ENCODE results near the gene IL1RN.
"Not testable (repeated sequence)": the region's sequence is repeated elsewhere in the genome, so short reads cannot be mapped to it uniquely, and the experiment has no call there.

Gene IL1RN, protein sequence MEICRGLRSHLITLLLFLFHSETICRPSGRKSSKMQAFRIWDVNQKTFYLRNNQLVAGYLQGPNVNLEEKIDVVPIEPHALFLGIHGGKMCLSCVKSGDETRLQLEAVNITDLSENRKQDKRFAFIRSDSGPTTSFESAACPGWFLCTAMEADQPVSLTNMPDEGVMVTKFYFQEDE

DNA sequence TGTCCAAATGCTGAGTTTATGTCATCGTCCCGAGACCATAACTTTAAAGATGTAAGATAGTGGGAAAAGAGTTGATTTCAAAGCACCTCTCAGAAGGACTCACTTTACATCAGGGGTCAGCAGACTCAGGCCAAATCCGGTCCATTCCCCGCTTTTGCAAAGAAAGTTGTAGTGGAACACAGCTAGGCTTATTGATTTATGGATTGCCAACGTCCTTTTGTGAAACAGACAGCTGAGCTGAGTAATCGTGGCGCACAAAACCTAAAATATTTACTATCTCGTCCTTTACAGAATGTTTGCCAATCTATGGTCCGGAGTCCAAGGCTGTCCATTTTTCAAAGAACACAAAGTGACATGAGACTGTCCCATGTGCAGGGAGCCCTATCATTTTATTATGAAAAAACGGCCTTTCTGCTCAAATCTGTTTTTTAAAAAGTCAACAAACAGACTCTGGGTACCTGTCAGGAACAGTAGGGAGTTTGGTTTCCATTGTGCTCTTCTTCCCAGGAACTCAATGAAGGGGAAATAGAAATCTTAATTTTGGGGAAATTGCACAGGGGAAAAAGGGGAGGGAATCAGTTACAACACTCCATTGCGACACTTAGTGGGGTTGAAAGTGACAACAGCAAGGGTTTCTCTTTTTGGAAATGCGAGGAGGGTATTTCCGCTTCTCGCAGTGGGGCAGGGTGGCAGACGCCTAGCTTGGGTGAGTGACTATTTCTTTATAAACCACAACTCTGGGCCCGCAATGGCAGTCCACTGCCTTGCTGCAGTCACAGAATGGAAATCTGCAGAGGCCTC, at the start of gene IL1RN:
TSS of gene IL1RN (plus strand) at position 754 of the 801 bp plus-strand sequence. CDS start at position 781, 27 bp downstream.
- no peak for DNase-seq

DNA sequence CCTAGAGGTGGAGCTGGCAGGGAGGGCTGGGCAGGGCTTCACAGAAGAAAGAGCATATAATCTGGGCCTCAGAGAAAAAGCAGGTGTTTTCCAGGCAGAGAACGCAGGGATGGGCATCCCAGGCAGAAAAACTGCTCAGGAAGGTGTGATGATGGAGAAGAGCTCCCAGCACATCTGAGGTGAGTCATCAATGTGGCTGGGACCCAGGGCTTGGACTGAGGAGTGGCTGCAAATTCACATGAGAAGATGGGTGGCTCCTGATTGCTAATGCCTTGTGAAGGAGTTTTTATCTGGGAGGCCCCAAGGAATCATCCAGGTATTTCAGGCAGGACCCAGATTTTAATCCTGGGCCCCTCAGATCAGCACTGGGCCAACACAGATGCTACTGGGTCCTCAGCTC, 49.5 kb upstream of the IL1RN start:
- DNase-seq, result no peak

DNA sequence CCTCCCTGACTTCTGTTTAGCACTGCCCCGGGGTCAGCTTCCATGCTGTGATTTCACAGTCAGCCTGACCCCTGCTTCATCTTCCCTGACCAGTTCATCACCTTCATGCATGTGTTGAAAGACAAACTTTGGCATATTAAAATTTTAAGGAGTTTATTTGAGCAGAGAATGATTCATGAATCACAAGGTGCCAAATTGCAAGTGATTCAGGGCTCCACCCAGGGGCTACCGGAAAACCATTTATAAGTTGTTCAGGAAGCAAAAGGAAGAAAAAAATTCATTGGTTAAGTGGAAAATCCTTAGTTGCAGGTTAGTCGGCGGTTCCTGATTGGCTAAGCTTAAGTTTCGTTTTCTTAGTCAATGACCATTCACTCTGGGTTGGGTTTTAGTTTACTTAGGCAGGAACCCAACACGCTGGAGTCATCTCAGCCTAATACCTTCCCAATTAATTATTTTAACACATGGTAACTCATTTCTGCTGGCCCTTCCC, 49.0 kb upstream of the IL1RN start:
- DNase-seq, result no peak

GRCh38 chr2:113079131-113079530, 48.3 kb upstream of the IL1RN start:
- no peak for DNase-seq

DNA sequence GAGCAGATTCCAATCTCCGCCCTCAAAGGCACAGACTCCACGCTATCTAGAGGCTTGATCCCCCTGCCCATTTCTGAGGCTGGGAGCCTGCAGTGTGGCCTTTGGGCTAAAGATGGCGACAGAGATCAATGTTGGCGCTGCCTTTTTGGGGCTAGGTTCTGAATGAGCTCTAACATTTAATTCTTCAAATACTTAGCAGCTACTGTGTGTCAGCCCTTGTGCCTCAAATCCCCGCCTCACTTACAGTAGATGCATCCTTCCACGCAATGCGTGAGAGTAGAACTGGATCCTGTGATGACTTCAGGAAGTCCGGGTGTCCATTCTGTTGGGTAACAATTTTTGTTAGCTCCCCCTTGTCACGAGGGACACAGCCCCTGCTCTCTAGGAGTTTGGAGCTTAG, 47.3 kb upstream of the IL1RN start:
- no peak for DNase-seq

- DNase-seq, result no peak
These were observed 45.7 kb upstream of the IL1RN start for GRCh38 chr2:113081488-113082210.

- DNase-seq, result no peak
These were observed 44.1 kb upstream of the IL1RN start for GRCh38 chr2:113083296-113083695.

GRCh38 chr2:113084249-113085000, 43.0 kb upstream of the IL1RN start:
- DNase-seq, result no peak

GRCh38 chr2:113085542-113085941, 41.9 kb upstream of the IL1RN start:
- DNase-seq, result no peak

DNA sequence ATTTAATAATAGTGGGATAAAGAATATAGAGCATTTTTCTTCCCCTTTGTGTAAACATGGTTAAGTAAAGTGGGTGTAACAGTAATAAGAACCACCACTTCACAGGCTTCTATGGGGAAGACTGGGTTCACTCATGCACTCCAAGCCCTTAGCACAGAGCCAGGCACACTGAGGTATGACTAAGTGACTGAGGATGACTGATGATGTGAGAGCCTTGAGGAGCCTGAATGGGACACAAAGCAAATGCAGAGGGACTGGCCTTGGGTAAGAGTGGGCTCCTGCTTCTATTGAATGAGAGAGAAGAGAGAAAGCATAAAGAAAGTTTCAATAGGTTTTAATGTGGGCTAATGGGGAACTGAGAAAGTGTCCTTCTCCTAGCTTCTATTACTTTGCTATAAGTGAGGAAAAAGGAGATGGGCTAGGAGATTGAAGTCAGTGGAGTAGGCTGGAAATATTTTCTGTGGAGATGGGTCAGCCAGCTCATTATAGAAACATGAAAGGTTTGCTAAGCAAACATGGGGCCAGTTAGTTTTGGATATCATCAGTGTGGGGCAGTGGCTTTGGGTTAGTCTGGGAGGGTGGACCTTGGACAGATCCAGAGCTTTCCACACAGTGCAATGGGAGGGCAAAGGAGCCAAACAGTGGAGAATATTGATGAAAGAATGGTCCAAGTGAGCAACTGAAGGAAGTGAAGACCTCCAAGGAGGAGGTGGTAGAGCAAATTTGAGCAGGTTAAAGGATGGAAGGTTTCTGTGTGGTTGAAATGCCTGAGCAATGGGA, 39.0 kb upstream of the IL1RN start:
- DNase-seq, result no peak

DNA sequence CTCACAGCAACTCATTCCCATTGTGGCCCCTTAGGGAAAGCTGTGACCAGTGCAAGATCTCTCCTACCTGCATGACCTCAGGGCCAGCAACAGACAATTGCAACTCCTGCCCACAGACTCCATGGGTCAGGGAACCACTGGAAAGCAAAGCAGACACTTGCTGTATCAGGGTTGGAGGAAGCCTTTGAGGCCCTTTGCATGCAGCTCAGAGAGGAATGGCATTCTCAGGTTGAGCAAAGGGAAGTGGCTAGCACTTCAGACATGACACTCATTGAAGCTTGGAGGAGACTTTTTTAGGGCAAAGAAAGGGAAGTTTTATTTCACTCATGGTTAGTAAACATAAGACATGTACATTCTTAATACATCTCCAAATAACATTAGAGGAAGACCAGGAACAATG, 37.5 kb upstream of the IL1RN start:
- no peak for DNase-seq

- no peak for DNase-seq
These were observed 36.0 kb upstream of the IL1RN start for GRCh38 chr2:113091231-113091896.

- DNase-seq, result no peak
These were observed 34.4 kb upstream of the IL1RN start for GRCh38 chr2:113092864-113093612.

DNA sequence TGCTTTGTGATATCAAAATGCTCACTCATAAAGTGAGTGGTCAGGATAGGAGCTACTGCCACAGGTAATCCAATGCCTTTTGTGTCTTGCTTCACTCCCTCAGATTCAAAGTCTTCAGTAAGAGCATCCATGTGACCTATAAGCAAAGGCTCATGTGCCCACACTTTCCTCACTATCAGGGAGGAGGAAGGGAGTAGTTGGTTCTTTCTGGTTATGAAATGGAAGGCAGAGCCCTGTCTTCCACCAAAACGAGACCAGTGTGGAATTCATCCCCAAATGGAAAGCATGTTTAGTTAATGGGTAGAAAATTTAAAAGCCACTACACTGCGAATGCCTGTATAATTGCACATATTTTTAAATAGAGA, 33.8 kb upstream of the IL1RN start:
- no peak for DNase-seq

GRCh38 chr2:113096306-113096705, 31.1 kb upstream of the IL1RN start:
- DNase-seq, result not testable (repeated sequence)

DNA sequence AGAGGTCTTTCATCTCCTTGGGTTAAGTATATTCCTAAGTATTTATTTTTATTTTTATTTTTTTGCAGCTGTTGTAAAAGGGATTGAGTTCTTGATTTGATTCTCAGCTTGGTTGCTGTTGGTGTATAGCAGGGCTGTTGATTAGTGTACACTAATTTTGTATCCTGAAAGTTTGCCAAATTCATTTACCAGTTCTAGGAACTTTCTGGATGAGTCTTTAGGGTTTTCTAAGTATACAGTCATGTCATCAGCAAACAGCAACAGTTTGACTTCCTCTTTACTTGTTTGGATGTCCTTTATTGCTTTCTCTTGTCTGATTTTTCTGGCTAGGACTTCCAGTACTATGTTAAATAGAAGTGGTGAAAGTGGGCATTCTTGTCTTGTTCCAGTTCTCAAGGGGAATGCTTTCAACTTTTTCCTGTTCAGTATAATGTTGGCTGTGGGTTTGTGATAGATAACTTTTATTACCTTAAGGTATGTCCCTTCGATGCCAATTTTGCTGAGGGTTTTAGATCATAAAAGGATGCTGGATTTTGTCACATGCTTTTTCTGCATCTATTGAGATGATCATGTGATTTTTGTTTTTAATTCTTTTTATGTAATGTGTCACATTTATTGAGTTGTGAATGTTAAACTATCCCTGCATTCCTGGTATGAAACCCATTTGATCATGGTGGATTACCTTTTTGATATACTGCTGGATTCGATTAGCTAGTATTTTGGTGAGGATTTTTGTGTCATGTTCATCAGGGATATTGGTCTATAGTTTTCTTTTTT, 30.4 kb upstream of the IL1RN start:
- DNase-seq, result not testable (repeated sequence)

DNA sequence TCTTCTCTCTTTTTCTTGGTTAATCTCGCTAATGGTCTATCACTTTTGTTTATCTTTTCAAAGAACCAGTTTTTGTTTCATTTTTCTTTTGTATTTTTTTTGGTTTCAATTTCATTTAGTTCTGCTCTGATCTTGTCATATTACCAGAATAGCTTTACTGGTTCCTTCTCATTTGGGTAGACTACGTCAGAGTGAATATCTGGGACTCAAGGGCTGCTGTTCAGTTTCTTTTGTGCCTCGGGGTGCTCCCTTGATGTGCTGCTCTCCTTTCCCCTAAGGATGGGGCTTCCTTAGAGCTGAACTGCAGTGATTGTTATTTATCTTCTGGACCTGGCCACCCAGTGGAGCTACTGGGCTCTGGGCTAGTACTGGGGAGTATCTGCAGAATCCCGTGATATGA, 29.4 kb upstream of the IL1RN start:
- DNase-seq, result no peak

DNA sequence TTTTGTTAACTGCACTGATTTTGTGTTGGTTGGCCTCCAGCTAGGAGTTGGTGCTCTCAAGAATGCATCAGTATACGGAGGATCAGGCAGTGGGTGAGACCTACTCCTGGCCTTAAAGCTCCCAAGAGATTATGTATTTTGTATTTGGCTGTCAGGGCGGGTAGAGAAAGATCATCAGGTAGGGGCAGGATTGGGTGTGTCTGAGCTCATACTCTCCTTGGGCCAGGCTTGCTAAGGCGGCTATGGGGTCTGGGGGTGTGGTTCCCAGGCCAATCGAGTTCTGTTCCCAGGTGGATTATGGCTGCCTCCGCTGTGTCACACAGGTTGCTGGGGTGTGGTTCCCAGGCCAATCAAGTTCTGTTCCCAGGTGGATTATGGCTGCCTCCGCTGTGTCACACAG, 28.9 kb upstream of the IL1RN start:
- DNase-seq, result no peak

GRCh38 chr2:113102133-113102532, 25.3 kb upstream of the IL1RN start:
- DNase-seq, result no peak

DNA sequence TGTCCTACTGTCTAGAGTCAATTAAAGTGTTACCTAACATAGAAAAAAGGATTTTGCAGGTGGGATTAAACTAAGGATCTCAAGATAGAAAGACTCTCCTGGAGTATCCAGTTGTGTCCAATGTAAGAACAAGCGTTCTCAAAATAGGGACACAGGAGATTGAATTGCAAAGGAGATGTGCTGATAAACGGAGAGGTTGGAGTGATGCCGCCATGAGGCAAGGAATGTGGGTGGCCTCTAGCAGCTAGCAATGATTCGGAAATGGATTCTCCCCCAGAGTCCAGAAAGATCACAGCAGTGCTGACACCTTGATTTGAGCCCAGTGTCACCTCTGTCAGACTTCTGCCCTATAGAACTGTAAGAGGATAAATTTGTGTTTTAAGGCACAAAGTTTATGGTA, 24.1 kb upstream of the IL1RN start:
- DNase-seq, result no peak
